ENCODE results near the gene ZSWIM7.

Gene ZSWIM7, protein sequence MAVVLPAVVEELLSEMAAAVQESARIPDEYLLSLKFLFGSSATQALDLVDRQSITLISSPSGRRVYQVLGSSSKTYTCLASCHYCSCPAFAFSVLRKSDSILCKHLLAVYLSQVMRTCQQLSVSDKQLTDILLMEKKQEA

DNA sequence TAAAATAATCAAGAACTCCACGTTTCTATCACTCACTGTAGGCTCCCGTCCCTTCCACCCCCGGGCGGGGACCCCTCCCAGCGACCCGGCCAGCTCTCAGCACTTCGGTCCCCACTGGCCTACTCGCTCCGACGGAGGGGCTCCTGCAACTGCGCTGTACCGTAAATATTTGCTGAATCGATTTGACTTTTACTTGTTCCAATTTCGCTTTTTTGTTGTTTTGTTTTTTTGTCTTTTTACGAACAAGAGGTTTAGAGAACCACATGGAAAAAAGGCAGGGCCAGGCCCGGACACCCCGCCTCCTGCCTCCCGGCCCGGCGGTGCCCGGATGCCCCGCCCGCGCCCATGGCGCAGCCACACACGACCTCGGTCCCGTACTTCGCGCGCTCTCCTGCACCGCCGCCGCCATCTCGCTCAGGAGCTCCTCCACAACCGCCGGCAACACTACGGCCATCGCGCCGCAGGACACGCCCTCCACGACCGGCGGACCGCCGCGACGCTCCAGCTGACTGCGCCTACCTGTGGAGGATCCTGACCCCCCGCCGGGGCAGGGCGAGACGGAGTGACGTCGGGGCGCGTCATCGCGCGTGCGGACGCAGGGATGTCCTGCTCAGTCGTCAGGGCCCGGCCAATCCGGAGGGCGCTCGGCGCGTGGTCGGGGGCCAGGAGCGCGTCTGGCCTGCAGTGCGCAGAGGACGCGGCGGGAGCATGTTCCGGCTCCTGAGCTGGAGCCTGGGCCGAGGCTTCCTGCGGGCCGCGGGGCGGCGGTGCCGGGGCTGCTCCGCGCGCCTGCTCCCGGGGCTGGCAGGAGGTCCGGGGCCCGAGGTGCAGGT is at the start of gene ZSWIM7, which contains the start of gene TTC19:
Gene ZSWIM7 (minus strand): TSS at position 564 of the 833 bp plus-strand sequence. CDS start 110 bp downstream, at position 454.
Gene TTC19 (plus strand): TSS at position 684 of the 833 bp plus-strand sequence. CDS start 25 bp downstream, at position 709.
- peak; percentile 82 to 84 for DNase-seq

GRCh38 chr17:16048811-16049449 is 49.4 kb upstream of the ZSWIM7 start:
- no peak for DNase-seq

DNA sequence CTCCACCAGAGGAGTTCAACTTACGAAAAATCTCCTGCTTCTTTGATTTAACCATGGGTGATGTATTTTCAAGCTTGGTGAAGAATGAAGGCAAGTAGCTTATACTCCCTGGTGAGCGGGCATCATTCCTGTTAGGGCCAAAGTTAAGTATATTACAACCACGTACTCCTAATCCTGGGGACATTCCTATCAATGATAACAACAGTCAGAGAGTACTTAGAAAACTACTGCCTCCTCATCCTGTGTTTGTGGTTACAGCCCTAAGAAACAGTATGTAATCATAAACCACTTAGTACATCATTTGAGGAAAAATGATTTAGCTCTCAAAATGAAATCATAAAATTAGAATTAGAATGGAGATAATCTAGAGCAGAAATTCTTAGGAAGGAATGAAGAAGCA is 47.5 kb upstream of the ZSWIM7 start:
- no peak for DNase-seq

- DNase-seq, result no peak
Measured at GRCh38 chr17:16044487-16044886, 45.0 kb upstream of the ZSWIM7 start.

- DNase-seq, result no peak
Measured at GRCh38 chr17:16040710-16041251, 41.3 kb upstream of the ZSWIM7 start.

DNA sequence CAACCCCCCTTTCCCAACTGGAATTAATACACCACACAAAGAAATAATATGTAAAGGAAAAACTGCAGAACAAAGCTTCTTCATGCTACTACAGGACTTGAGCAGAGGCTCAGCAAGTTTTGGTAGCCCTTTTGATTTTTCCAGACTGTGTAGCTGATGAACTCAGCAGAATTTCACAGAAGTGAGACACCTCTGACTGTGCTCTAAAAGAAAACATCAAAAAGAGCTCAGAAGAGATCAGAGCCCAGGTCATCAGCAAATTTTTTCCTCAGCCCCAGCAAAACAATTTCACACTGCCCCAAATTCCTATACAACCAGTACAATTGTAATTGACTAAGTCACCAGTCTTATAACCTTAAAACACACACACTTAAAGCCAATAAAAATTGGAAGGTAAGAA is 38.1 kb upstream of the ZSWIM7 start:
- DNase-seq, result no peak

GRCh38 chr17:16036261-16036660 is 36.8 kb upstream of the ZSWIM7 start:
- DNase-seq, result no peak

DNA sequence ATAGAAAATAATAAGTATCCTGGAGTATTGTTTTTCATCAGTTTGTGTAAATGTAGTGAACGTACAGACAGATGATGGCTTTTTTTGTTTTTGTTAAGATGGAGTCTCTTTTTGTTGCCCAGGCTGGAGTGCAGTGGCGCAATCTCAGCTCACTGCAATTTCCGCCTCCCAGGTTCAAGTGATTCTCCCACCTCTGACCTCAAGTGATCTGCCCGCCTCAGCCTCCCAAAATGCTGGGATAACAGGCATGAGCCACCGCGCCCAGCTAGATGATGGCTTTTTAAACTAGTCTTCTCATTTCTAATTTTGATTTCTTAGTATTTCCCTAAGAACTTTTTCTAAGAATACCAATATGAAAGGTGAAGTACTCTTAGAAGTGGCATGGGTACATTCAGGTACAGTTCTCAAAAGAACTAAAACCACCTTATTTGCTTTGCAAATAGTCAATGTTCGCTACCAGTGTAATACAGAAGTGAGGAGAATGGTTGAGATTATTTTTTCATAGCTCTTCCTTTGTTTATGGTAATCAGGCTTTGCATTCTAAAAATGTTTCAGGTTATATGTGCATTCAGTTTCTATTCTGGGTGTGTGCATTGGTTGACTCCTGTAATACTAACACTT is 34.3 kb upstream of the ZSWIM7 start:
- no peak for DNase-seq

- DNase-seq, result peak; percentile 32 to 34
Measured at GRCh38 chr17:16027708-16028584, 28.4 kb upstream of the ZSWIM7 start.

- no peak for DNase-seq
Measured at GRCh38 chr17:16026895-16027294, 27.4 kb upstream of the ZSWIM7 start.

DNA sequence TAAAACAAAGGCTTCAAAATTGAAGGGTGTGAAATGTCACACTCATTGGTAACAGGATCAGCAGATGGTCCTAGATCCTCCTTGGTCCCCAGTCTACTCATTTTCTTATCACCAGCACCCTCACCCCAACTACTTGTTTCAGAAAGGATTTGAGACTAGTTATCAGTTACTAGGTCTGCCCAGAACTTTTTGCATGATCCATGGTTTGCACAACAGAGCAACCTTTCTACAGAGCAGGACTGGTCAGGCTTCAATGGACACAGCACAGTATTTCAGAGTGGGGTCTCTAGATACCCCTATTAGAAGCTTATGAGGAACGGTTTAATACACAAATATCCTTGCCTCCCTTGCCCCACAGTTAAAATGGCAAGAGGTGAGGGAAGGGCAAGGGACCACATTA is 25.7 kb upstream of the ZSWIM7 start:
- DNase-seq, result no peak

- DNase-seq, result no peak
Measured at GRCh38 chr17:16023881-16024280, 24.4 kb upstream of the ZSWIM7 start.

GRCh38 chr17:16019347-16019746 is 19.8 kb upstream of the ZSWIM7 start:
- no peak for DNase-seq

- DNase-seq, result no peak
Measured at GRCh38 chr17:16013943-16014407, 14.5 kb upstream of the ZSWIM7 start.

DNA sequence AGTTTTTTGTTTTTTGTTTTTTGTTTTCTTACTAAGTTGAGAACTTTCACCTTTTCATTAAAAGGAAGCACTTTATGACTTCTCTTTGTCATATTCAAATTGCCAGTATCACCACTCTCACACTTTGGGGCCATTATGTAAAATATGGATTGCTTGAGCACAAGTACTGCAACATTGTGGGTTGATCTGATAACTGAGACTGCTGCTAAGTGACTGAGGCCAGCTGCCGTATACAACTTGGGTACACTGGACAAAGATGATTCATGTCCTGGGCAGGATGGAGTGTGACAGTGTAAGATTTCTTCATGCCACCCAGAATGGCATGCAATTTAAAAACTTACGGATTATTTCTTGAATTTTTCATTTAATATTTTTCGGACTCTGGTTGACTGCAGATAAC is 7.9 kb upstream of the ZSWIM7 start:
- DNase-seq, result no peak

DNA sequence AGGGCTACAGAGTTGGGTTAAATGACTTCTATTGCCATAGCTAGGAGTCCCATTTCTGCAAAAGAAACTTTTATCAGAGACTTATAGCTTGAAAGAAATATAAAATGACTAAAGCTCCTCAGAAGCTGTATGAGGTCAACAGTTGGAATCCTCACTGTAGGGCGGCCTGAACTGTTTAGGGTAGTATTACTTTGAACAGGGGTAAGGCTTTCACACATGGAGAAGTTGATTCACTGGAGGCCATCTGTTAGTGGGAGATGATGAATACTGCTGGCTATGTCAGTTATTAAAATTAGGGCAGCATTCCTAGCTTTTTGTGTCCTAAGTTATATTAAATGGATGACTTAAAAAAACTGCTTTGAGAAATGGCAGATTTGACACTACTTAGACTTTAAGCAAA is 6.1 kb upstream of the ZSWIM7 start:
- DNase-seq, result no peak

GRCh38 chr17:16003841-16004240 is 4.3 kb upstream of the ZSWIM7 start:
- DNase-seq, result no peak

GRCh38 chr17:16002708-16003260 is 3.3 kb upstream of the ZSWIM7 start:
- DNase-seq, result no peak

DNA sequence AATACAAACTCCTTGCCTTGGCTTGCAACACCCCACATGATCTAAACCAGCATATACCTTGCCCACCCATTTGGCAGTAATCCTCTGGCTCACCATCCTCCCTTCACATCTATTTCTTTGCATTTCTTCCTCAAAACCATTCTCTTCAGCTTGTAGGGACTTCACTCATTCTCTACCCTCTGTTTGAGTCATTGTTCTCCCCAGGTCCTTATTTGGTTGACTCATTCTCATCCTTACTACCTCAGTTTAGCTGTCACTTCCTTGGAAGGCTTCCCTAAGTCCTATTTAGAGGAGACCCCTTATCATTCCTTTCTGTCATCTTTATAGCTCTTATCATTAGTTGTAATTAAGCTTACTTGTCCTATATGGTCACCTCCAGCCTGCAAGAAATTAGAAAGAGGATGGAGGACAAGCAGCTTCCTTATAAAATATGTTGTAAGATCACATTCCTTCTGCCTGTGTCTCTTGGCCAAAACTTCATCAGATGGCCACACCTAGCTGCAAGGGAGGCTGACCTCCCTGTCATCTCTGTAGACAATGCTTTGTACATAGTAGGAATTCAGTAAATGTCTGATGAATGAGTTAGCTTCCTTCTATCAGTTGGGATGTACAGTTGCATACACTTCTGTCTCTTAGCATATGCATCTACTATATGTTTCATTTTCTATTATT is 1.9 kb upstream of the ZSWIM7 start:
- no peak for DNase-seq

DNA sequence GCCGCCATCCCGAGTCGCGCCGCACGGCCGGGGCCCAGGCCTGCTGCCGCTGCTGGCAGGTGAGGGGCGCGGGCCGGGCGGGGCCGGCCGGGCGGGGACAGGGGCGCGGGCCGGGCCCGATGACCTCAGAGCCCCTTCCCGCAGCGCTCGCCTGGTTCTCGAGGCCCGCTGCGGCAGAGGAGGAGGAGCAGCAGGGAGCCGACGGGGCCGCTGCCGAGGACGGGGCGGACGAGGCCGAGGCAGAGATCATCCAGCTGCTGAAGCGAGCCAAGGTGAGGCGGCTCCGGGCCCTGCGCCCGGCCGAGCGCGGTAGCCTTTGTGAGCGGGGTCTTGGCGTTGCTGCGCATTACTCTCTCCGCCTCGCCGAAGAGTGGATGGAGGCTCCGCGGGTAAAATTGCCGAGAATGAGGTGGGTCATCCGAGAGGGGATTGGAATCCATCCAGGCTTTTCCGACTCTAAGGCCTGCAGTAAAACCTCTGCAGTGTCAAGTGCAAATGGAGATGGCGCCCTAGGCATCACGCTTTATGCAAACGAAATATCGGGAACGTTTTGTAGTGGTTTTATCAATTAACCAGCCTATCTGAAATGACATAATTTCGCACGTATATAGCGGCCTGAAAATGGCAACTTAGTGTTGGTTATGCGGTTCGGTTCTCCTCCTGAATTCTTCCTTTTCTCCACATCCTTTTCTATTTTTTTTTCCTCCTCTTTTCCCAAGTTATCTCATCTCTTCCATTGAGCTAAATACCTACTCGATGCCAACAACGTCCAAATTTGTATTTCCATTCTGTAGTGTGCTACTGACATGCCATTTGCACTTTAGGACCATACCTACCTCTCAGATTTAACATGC is 697 bp upstream of the ZSWIM7 start:
- peak in 1 of 2 experiments; percentile 23 for DNase-seq
